ENCODE data around the gene TECTA.
"Not testable (repeated sequence)": the region's sequence is repeated elsewhere in the genome, so short reads cannot be mapped to it uniquely, and the experiment has no call there.

Gene TECTA

DNA sequence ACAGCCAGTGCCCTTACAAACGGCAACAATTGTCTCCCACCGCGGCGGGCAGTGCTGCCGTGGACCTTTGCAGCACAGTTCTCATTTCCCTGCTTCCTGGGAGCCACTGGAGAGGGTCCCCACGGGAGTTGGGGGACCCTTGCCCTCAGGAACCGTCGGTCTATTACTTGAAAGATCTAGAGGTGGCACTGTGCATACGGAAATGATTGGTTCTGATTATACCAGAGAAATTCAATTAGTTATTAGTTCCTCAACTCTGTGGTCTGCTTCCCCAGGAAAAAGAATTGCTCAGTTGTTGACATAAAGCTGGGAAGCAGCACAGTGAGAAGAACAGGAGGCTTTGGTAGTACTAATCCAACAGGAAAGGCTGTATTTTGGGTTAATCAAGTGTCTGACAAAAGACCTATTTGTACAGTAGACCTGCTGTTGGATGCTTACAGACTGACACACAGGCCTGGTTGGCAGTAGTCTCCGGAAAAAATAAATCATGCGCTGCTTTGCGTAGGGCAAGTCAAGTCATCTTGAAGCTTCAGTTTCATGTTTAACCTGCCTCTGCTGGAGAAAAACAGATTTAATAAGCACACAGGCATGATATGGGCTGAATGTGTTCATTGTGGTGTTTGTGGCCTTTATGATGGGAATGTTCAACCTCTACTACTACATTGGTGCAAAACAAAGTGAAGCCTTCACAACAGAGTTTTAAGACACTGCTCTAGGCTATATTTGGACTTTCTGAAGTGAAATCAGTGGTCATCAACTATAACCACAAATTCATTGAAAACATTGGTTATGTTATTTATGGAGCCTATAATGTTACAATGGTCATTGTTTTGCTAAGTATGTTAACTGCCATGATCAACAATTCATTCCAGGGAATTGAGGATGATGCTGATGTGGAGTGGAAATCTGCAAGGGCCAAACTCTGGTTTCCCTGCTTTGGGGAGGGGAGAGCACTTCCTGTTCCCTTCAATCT, 136.9 kb downstream of the TECTA start:
- no peak overlapping the region for H3K27ac ChIP-seq (ENCODE audit: low read length)
- peaks cover 23% of the 10 kb centered on the region for H3K27me3 ChIP-seq (ENCODE audit: insufficient read depth, low read length, poor library complexity)
- ATAC-seq (ENCODE audit: insufficient read depth, low read depth) (no peak), DNase-seq (no peak)
- TF ChIP-seq, protein P1, sequence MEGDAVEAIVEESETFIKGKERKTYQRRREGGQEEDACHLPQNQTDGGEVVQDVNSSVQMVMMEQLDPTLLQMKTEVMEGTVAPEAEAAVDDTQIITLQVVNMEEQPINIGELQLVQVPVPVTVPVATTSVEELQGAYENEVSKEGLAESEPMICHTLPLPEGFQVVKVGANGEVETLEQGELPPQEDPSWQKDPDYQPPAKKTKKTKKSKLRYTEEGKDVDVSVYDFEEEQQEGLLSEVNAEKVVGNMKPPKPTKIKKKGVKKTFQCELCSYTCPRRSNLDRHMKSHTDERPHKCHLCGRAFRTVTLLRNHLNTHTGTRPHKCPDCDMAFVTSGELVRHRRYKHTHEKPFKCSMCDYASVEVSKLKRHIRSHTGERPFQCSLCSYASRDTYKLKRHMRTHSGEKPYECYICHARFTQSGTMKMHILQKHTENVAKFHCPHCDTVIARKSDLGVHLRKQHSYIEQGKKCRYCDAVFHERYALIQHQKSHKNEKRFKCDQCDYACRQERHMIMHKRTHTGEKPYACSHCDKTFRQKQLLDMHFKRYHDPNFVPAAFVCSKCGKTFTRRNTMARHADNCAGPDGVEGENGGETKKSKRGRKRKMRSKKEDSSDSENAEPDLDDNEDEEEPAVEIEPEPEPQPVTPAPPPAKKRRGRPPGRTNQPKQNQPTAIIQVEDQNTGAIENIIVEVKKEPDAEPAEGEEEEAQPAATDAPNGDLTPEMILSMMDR (IDR thresholded peaks at IDR 0.05; ENCODE audit: borderline replicate concordance, extremely low read depth, low read length, poor library complexity, severe bottlenecking), result no peak
- no peak for TF ChIP-seq EZH2 (IDR thresholded peaks at IDR 0.05; ENCODE audit: borderline replicate concordance, low read depth, low read length, severe bottlenecking)
- no peaks in the 10 kb centered on the region for H3K9me3 ChIP-seq (ENCODE audit: insufficient read depth, low read length, severe bottlenecking)
- H2AFZ ChIP-seq (ENCODE audit: low read depth, low read length), result no peak overlapping the region
- no peaks in the 10 kb centered on the region for H4K20me1 ChIP-seq (ENCODE audit: insufficient read depth, low read length)
- no peaks in the 10 kb centered on the region for H3K79me2 ChIP-seq (ENCODE audit: insufficient read depth, low read length)
- H3K4me2 ChIP-seq (ENCODE audit: insufficient read depth, low read length), result no peak overlapping the region
- no peaks in the 10 kb centered on the region for H3K4me1 ChIP-seq (ENCODE audit: insufficient read depth, low read length)
- no peak overlapping the region for H3K4me3 ChIP-seq (ENCODE audit: low read depth in 1 of 2, low read length in 2 of 2)
- H3K9ac ChIP-seq (ENCODE audit: low read depth, low read length), result no peak overlapping the region
- H3K36me3 ChIP-seq (ENCODE audit: insufficient read depth, low read length), result no peaks in the 10 kb centered on the region

DNA sequence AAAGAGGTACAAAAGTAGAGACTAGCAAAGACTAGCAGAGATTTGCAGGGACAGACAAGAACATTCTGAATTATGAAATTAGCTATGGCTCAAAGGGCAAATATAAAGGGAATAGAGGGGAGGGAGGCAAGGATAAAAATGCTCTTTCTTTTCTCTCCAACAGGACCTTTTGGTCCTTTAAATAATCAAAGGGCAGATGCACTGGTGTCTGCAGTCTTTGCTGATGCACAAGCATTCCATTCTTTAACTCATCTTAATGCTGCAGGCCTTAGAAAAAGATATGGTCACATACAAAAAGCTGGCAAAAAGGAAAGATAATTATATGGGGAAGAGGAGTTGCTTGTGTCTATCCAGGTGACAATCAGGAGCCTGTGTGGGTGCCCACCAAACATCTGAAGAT, 137.9 kb downstream of the TECTA start:
- TF ChIP-seq, protein P1 (IDR thresholded peaks at IDR 0.05; ENCODE audit: borderline replicate concordance, extremely low read depth, low read length, poor library complexity, severe bottlenecking), result no peak
- no peak for TF ChIP-seq EZH2 (IDR thresholded peaks at IDR 0.05; ENCODE audit: borderline replicate concordance, low read depth, low read length, severe bottlenecking)
- Histone ChIP-seq H3K36me3 (ENCODE audit: insufficient read depth, low read length) (no peaks in the 10 kb centered on the region), H3K4me1 (ENCODE audit: insufficient read depth, low read length) (no peaks in the 10 kb centered on the region), H3K27ac (ENCODE audit: low read length) (no peak overlapping the region), H3K9ac (ENCODE audit: low read depth, low read length) (no peak overlapping the region), H3K4me2 (ENCODE audit: insufficient read depth, low read length) (no peak overlapping the region), H3K9me3 (ENCODE audit: insufficient read depth, low read length, severe bottlenecking) (no peaks in the 10 kb centered on the region), H2AFZ (ENCODE audit: low read depth, low read length) (no peak overlapping the region), H3K27me3 (ENCODE audit: insufficient read depth, low read length, poor library complexity) (peaks cover 19% of the 10 kb centered on the region), H4K20me1 (ENCODE audit: insufficient read depth, low read length) (no peaks in the 10 kb centered on the region), H3K4me3 (ENCODE audit: low read depth in 1 of 2, low read length in 2 of 2) (no peak overlapping the region), H3K79me2 (ENCODE audit: insufficient read depth, low read length) (no peaks in the 10 kb centered on the region)
- no peak for ATAC-seq (ENCODE audit: insufficient read depth, low read depth)
- DNase-seq, result no peak

DNA sequence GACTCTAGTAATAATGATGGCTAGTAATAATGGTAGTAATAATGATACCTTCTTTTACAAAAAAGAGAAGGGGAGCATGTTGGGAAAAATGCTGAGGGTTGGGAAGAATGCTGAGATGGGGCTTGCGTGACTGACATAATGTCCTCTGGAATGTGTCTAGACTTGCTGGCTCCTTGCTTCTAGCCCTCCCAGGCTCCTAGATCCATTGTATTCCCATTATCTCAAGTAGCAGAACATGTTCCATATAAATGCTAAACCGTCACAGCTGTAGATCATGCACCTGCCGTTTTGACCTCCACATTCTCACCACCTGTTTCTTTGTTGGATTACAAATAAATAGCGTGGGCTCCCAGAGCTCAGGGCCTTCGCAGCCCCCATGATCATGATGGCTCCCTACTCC, 139.0 kb downstream of the TECTA start:
- not testable (repeated sequence) for ATAC-seq (ENCODE audit: insufficient read depth, low read depth); H3K9me3 ChIP-seq (ENCODE audit: insufficient read depth, low read length, severe bottlenecking); H3K79me2 ChIP-seq (ENCODE audit: insufficient read depth, low read length); H3K4me1 ChIP-seq (ENCODE audit: insufficient read depth, low read length); H2AFZ ChIP-seq (ENCODE audit: low read depth, low read length); H3K4me2 ChIP-seq (ENCODE audit: insufficient read depth, low read length); H3K4me3 ChIP-seq (ENCODE audit: low read depth in 1 of 2, low read length in 2 of 2); H3K9ac ChIP-seq (ENCODE audit: low read depth, low read length); H3K27ac ChIP-seq (ENCODE audit: low read length); H3K36me3 ChIP-seq (ENCODE audit: insufficient read depth, low read length); DNase-seq; H4K20me1 ChIP-seq (ENCODE audit: insufficient read depth, low read length)
- H3K27me3 ChIP-seq (ENCODE audit: insufficient read depth, low read length, poor library complexity), result peaks cover 14% of the 10 kb centered on the region

- Histone ChIP-seq H4K20me1 (ENCODE audit: insufficient read depth, low read length) (no peaks in the 10 kb centered on the region), H3K4me2 (ENCODE audit: insufficient read depth, low read length) (no peak overlapping the region), H3K4me3 (ENCODE audit: low read depth in 1 of 2, low read length in 2 of 2) (no peak overlapping the region), H3K27me3 (ENCODE audit: insufficient read depth, low read length, poor library complexity) (peaks cover 7% of the 10 kb centered on the region), H2AFZ (ENCODE audit: low read depth, low read length) (no peak overlapping the region), H3K4me1 (ENCODE audit: insufficient read depth, low read length) (no peaks in the 10 kb centered on the region), H3K9ac (ENCODE audit: low read depth, low read length) (no peak overlapping the region), H3K79me2 (ENCODE audit: insufficient read depth, low read length) (no peaks in the 10 kb centered on the region), H3K9me3 (ENCODE audit: insufficient read depth, low read length, severe bottlenecking) (no peaks in the 10 kb centered on the region), H3K36me3 (ENCODE audit: insufficient read depth, low read length) (no peaks in the 10 kb centered on the region), H3K27ac (ENCODE audit: low read length) (no peak overlapping the region)
- DNase-seq, result no peak
- no peak for TF ChIP-seq EZH2 (IDR thresholded peaks at IDR 0.05; ENCODE audit: borderline replicate concordance, low read depth, low read length, severe bottlenecking)
- no peak for ATAC-seq (ENCODE audit: insufficient read depth, low read depth)
Observed at GRCh38 chr11:121240650-121241303, 139.7 kb downstream of the TECTA start.
